Activated T-helper 2 cell treated with anti-CD3 and anti-CD28 coated beads, Interferon-gamma antibody, Interleukin-2, Interleukin-4, amounts not matched to agents 10 μg/mL and 5 μg/mL and 100 μg/mL, durations not matched to agents 14 hours and 24 hours and 36 hours (primary cell): ENCODE results near the gene SYNE2. TPM values are rescaled to one million over a fixed set of nuclear protein-coding genes. Genes with fewer than 3 reads are reported as not detected.

Experiments
- DNase-seq: peaks from one replicate; pipeline ENCODE4 v3.0.0; 2021; ENCODE audit warnings: low spot score
- H3K27ac Mint-ChIP-seq: one replicate; pipeline ENCODE4 v1.8.0; 2021; ENCODE audit warnings: mixed read lengths
- H3K27me3 Mint-ChIP-seq: one replicate; pipeline ENCODE4 v1.8.0; 2021; ENCODE audit warnings: low read depth, mixed read lengths
- H3K36me3 Mint-ChIP-seq: one replicate; pipeline ENCODE4 v1.8.0; 2021; ENCODE audit warnings: low read depth, mixed read lengths
- H3K4me1 Mint-ChIP-seq: one replicate; pipeline ENCODE4 v1.8.0; 2021; ENCODE audit warnings: low read depth, mixed read lengths
- H3K4me3 Mint-ChIP-seq: one replicate; pipeline ENCODE4 v1.8.0; 2021; ENCODE audit warnings: low read depth, mild to moderate bottlenecking, moderate library complexity, mixed read lengths
- H3K9me3 Mint-ChIP-seq: one replicate; pipeline ENCODE4 v1.8.0; 2021; ENCODE audit warnings: mixed read lengths
- intact Hi-C: fragments of 100-400 bp; cut with micrococcal nuclease; formaldehyde crosslinking; loops from one replicate; pipeline ENCODE4 v1.15.1; 2023
- total RNA-seq: library from RNA; stranded (reverse); gene quantifications from 2 replicates; pipeline ENCODE4 v1.2.3, GENCODE V29; 2022

Gene SYNE2
- total RNA-seq, 1 donor from 2014 or later, result 15.2 TPM

- H3K36me3 Mint-ChIP-seq, result peaks cover 4% of the 10 kb centered on the region
- H3K4me1 Mint-ChIP-seq, result peaks cover 1% of the 10 kb centered on the region
- no peaks in the 10 kb centered on the region for H3K9me3 Mint-ChIP-seq
- no peak for DNase-seq
- intact Hi-C loops, result no loop called here
- no peak overlapping the region for H3K27ac Mint-ChIP-seq
- no peak overlapping the region for H3K4me3 Mint-ChIP-seq
- H3K27me3 Mint-ChIP-seq, result no peaks in the 10 kb centered on the region
These were observed 26.0 kb downstream of the SYNE2 start for GRCh38 chr14:63878792-63879191.

DNA sequence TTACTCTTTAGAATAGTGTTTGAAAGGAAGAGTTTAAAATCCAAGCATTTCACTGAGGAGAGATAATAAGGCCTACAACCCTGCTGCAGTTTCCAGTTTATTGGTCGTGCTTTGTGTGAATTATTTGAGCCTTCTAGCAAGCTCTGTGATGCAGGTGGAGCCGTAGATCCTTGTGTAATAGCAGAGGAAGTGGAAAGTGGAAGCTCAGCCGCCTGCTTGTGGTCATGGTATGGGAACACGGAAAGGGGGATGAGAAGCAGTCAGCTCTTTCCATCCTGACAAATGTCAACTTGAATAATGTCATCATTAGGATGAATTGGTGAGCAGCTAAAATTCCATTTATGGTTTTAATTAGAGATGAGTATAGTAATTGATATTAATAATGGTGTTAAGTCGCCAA lies 29.1 kb downstream of the SYNE2 start:
- no peak overlapping the region for H3K27ac Mint-ChIP-seq
- no peaks in the 10 kb centered on the region for H3K9me3 Mint-ChIP-seq
- no peak for DNase-seq
- H3K36me3 Mint-ChIP-seq, result peaks cover 4% of the 10 kb centered on the region
- no peak overlapping the region for H3K4me3 Mint-ChIP-seq
- H3K27me3 Mint-ChIP-seq, result no peaks in the 10 kb centered on the region
- intact Hi-C loops, result no loop called here
- H3K4me1 Mint-ChIP-seq, result peaks cover 1% of the 10 kb centered on the region

GRCh38 chr14:63887899-63888298 lies 35.1 kb downstream of the SYNE2 start:
- no peaks in the 10 kb centered on the region for H3K36me3 Mint-ChIP-seq
- H3K4me3 Mint-ChIP-seq, result no peak overlapping the region
- no peak for DNase-seq
- intact Hi-C loops, result no loop called here
- H3K27me3 Mint-ChIP-seq, result no peaks in the 10 kb centered on the region
- H3K27ac Mint-ChIP-seq, result no peak overlapping the region
- H3K4me1 Mint-ChIP-seq, result no peaks in the 10 kb centered on the region
- H3K9me3 Mint-ChIP-seq, result no peaks in the 10 kb centered on the region

DNA sequence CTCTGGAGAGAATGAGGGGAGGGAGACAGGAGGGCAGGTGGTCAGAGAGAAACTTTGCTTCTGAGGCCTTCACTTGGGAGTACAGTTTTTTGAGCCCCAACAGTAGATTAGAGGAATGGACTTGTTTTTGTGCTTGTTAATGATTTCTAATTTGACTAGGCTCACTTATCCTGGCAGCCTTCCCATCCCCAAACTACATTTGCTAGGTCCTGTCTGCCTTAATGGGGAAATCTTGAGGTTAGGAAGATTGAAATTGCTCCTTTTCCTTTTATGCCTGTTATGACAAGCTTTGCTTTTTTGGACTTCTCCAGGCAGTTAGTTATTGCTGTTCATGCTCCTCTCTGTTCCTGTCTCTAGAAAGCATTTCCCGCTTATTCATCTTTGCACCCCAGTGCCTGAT lies 37.7 kb downstream of the SYNE2 start:
- H3K4me1 Mint-ChIP-seq, result no peaks in the 10 kb centered on the region
- H3K27me3 Mint-ChIP-seq, result no peaks in the 10 kb centered on the region
- H3K4me3 Mint-ChIP-seq, result no peak overlapping the region
- intact Hi-C loops, result no loop called here
- no peaks in the 10 kb centered on the region for H3K36me3 Mint-ChIP-seq
- H3K27ac Mint-ChIP-seq, result no peak overlapping the region
- no peak for DNase-seq
- H3K9me3 Mint-ChIP-seq, result no peaks in the 10 kb centered on the region

- intact Hi-C loops, result no loop called here
These were observed 38.6 kb downstream of the SYNE2 start for GRCh38 chr14:63891148-63891975.

DNA sequence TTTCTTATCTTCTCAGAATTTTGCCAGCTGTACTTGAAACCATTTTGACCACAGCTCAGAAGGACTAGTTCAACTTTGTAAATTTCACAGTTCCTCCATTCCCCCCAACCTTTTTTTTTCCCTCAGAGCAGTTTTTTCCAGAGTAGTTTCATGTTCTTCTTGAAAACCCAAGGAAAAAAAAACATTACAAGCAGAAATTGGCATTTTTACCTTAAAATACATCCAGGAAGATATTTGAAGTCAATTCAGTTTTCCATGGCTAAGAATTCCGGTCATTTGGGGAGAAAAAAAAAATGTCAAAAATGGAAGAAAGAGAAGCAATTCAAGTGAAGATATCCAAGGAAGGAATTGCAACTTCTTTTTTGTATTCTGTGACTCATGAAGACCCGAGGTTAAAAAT lies 39.5 kb downstream of the SYNE2 start:
- Mint-ChIP-seq H3K4me1 (no peaks in the 10 kb centered on the region), H3K4me3 (no peak overlapping the region), H3K27ac (no peak overlapping the region), H3K36me3 (no peaks in the 10 kb centered on the region), H3K27me3 (no peaks in the 10 kb centered on the region), H3K9me3 (no peaks in the 10 kb centered on the region)
- no peak for DNase-seq
- intact Hi-C loops, result no loop called here

More at GRCh38 chr14:63891148-63891975, 38.6 kb downstream of the SYNE2 start:
- no peak for DNase-seq
- Mint-ChIP-seq H3K9me3 (no peaks in the 10 kb centered on the region), H3K36me3 (no peaks in the 10 kb centered on the region), H3K4me3 (no peak overlapping the region), H3K27ac (no peak overlapping the region), H3K4me1 (no peaks in the 10 kb centered on the region), H3K27me3 (no peaks in the 10 kb centered on the region)

GRCh38 chr14:63893701-63894458 lies 41.1 kb downstream of the SYNE2 start:
- Mint-ChIP-seq H3K9me3 (no peaks in the 10 kb centered on the region), H3K4me3 (no peak overlapping the region), H3K27me3 (no peaks in the 10 kb centered on the region), H3K27ac (no peak overlapping the region), H3K4me1 (no peaks in the 10 kb centered on the region), H3K36me3 (no peaks in the 10 kb centered on the region)
- no peak for DNase-seq
- intact Hi-C loops, result no loop called here

DNA sequence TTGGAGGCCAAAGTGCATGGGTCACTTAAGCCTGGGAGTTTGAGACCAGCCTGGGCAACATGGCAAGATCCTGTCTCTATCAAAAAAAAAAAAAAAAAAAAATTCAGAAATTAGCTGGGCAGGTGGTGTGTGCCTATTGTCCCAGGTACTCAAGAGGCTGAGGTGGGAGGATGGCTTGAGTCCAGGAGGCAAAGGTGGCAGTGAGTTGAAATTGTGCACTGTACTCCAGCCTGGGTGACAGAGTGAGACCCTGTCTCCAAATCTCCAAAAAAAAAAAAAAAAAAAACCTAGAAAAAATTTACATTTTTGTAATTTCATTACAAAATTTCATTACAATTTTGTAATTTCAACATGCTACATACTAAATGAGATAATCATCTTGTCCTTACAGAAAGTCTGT lies 42.7 kb downstream of the SYNE2 start:
- H3K9me3 Mint-ChIP-seq, result no peaks in the 10 kb centered on the region
- no peak for DNase-seq
- peaks cover 5% of the 10 kb centered on the region for H3K4me1 Mint-ChIP-seq
- no peak overlapping the region for H3K27ac Mint-ChIP-seq
- intact Hi-C loops, result no loop called here
- peaks cover 5% of the 10 kb centered on the region for H3K36me3 Mint-ChIP-seq
- no peak overlapping the region for H3K4me3 Mint-ChIP-seq
- peaks cover under 1% of the 10 kb centered on the region for H3K27me3 Mint-ChIP-seq

DNA sequence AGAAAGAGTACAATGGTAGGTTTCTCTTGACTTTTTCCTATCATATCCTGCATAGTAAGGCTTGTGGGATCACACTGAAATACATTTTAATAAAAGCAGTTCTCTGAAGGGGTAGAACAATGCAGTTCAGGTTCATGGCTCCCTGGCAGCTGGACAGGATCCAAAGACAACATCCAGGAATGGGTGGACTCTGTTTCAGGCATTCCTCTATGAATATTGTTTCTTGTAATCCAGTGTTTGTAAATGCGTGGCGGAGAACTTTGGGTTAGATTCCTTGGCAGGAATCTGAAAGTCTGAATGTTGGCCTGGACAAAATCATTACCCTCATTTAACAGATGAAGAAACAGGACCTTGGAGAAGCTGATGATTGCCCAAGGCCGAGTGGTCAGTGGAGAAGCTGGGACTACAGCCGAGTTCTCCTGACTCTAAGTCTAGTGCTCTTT lies 43.5 kb downstream of the SYNE2 start:
- Mint-ChIP-seq H3K4me3 (no peak overlapping the region), H3K9me3 (no peaks in the 10 kb centered on the region), H3K36me3 (peaks cover 5% of the 10 kb centered on the region), H3K27me3 (peaks cover 2% of the 10 kb centered on the region), H3K27ac (no peak overlapping the region), H3K4me1 (peaks cover 8% of the 10 kb centered on the region)
- DNase-seq, result no peak
- intact Hi-C loops, result no loop called here

GRCh38 chr14:63897721-63898163 lies 44.9 kb downstream of the SYNE2 start:
- H3K9me3 Mint-ChIP-seq, result no peaks in the 10 kb centered on the region
- H3K4me3 Mint-ChIP-seq, result no peak overlapping the region
- intact Hi-C loops, result no loop called here

GRCh38 chr14:63899953-63900352 lies 47.1 kb downstream of the SYNE2 start:
- peaks cover 16% of the 10 kb centered on the region for H3K4me1 Mint-ChIP-seq
- DNase-seq, result no peak

More at GRCh38 chr14:63897721-63898163, 44.9 kb downstream of the SYNE2 start:
- peaks cover 5% of the 10 kb centered on the region for H3K36me3 Mint-ChIP-seq
- H3K27me3 Mint-ChIP-seq, result peaks cover 2% of the 10 kb centered on the region
- no peak overlapping the region for H3K27ac Mint-ChIP-seq
- peaks cover 10% of the 10 kb centered on the region for H3K4me1 Mint-ChIP-seq
- no peak for DNase-seq

GRCh38 chr14:63901434-63902085 lies 48.8 kb downstream of the SYNE2 start:
- intact Hi-C loops, result loop anchor here (10.0 kb wide), 1 partner anchor 47 kb away; the partner anchor contains the start of gene SYNE2
- Mint-ChIP-seq H3K27me3 (peaks cover 17% of the 10 kb centered on the region), H3K4me1 (peaks cover 16% of the 10 kb centered on the region), H3K9me3 (no peaks in the 10 kb centered on the region), H3K36me3 (peaks cover 12% of the 10 kb centered on the region), H3K4me3 (no peak overlapping the region), H3K27ac (no peak overlapping the region)
- DNase-seq, result no peak

More at GRCh38 chr14:63899953-63900352, 47.1 kb downstream of the SYNE2 start:
- no peak overlapping the region for H3K4me3 Mint-ChIP-seq
- no peaks in the 10 kb centered on the region for H3K9me3 Mint-ChIP-seq
- intact Hi-C loops, result loop anchor here (10.0 kb wide), 1 partner anchor 45 kb away; the partner anchor contains the start of gene SYNE2
- peaks cover 9% of the 10 kb centered on the region for H3K27me3 Mint-ChIP-seq
- H3K36me3 Mint-ChIP-seq, result peaks cover 12% of the 10 kb centered on the region
- no peak overlapping the region for H3K27ac Mint-ChIP-seq
